ENCODE data around the gene AMZ2. TPM values are rescaled to one million over a fixed set of nuclear protein-coding genes. Genes with fewer than 3 reads are reported as not detected.
A peak's percentile ranks its signal among the peaks of the same experiment; 100 is the strongest.
"Not testable (repeated sequence)": the region's sequence is repeated elsewhere in the genome, so short reads cannot be mapped to it uniquely, and the experiment has no call there.

The AMZ2 gene
- total RNA-seq, 2 experiments from 2014 or later: 63.0 to 64.9 TPM

- no peaks in the 10 kb centered on the region for H3K9me3 Mint-ChIP-seq
- peak overlapping the region; percentile 84 for H3K27ac Mint-ChIP-seq
- Histone ChIP-seq H3K36me3 (ENCODE audit: insufficient read depth, low read length) (peaks cover 25% of the 10 kb centered on the region), H3K27ac (ENCODE audit: low read depth in 1 of 2, low read length in 2 of 2) (peak overlapping the region in 1 of 2 donors; percentile 76), H3K9me3 (ENCODE audit: control insufficient read depth in 1 of 2, insufficient read depth in 1 of 2, low read length in 2 of 2) (peaks cover 0 to 3% of the 10 kb centered on the region in 2 experiments), H3K27me3 (ENCODE audit: control insufficient read depth in 1 of 2, insufficient read depth in 2 of 2, low read length in 2 of 2) (no peaks in the 10 kb centered on the region), H3K4me1 (ENCODE audit: insufficient read depth, low read length) (peaks cover 29% of the 10 kb centered on the region), H3K4me3 (ENCODE audit: low read length) (peak overlapping the region; percentile 70)
- ChIA-PET CTCF (interaction anchor here (0.6 to 3.2 kb wide), 10 partner anchors 24 to 252 kb away, joined by 3 to 27 read pairs (median 4); partner anchors contain the start of gene AMZ2), POLR2A (interaction anchor here (0.7 to 3.7 kb wide), 19 partner anchors 9 to 765 kb away, joined by 3 to 73 read pairs (median 4); partner anchors contain the start of genes AMZ2, ARSG, SLC16A6 and WIPI1)
- H3K4me1 Mint-ChIP-seq (ENCODE audit: low read depth): peaks cover 31% of the 10 kb centered on the region
- H3K36me3 Mint-ChIP-seq (ENCODE audit: low read depth): peaks cover 37% of the 10 kb centered on the region
- H3K27me3 Mint-ChIP-seq: no peaks in the 10 kb centered on the region
- H3K4me3 Mint-ChIP-seq: peak overlapping the region; percentile 90
- ATAC-seq (ENCODE audit: poor library complexity) (peak; percentile 79), DNase-seq (peak in 11 of 14 experiments; percentile 29 to 78 (median 50))
- intact Hi-C loops (cut with DNase I, micrococcal nuclease): loop anchor here (1.0 to 10.0 kb wide), 5 partner anchors 41 to 259 kb away; partner anchors contain the start of gene AMZ2 (in 1 of the 2)
- TF ChIP-seq CTCF (IDR thresholded peaks at IDR 0.05): no peak
These were observed 41.8 kb upstream of the AMZ2 start for GRCh38 chr17:68205808-68206720.

- H3K27ac ChIP-seq (ENCODE audit: low read depth in 1 of 2, low read length in 2 of 2): no peak overlapping the region
- H3K4me1 ChIP-seq (ENCODE audit: insufficient read depth, low read length): peaks cover 25% of the 10 kb centered on the region
- ChIA-PET CTCF (no interaction called here), POLR2A (interaction anchor here (0.6 to 0.9 kb wide), 3 partner anchors 29 to 68 kb away, joined by 3 read pairs; no protein-coding TSS in a partner anchor)
- peak overlapping the region; percentile 57 for H3K27ac Mint-ChIP-seq
- no peaks in the 10 kb centered on the region for H3K9me3 Mint-ChIP-seq
- intact Hi-C loops (cut with DNase I, micrococcal nuclease): loop anchor here (5.0 to 10.0 kb wide), 3 partner anchors 40 to 257 kb away; partner anchors contain the start of gene AMZ2 (in 1 of the 2)
- H3K36me3 Mint-ChIP-seq (ENCODE audit: low read depth): peaks cover 41% of the 10 kb centered on the region
- H3K27me3 Mint-ChIP-seq: no peaks in the 10 kb centered on the region
- peaks cover 27% of the 10 kb centered on the region for H3K4me1 Mint-ChIP-seq (ENCODE audit: low read depth)
- no peak for TF ChIP-seq CTCF (IDR thresholded peaks at IDR 0.05)
- ATAC-seq (ENCODE audit: poor library complexity): no peak
- no peak overlapping the region for H3K4me3 Mint-ChIP-seq
- H3K36me3 ChIP-seq (ENCODE audit: insufficient read depth, low read length): peaks cover 25% of the 10 kb centered on the region
- peak in 1 of 14 experiments; percentile 19 for DNase-seq
- H3K4me3 ChIP-seq (ENCODE audit: low read length): no peak overlapping the region
- no peaks in the 10 kb centered on the region for H3K27me3 ChIP-seq (ENCODE audit: control insufficient read depth in 1 of 2, insufficient read depth in 2 of 2, low read length in 2 of 2)
- peaks cover 0 to 3% of the 10 kb centered on the region in 2 experiments for H3K9me3 ChIP-seq (ENCODE audit: control insufficient read depth in 1 of 2, insufficient read depth in 1 of 2, low read length in 2 of 2)
These were observed 40.1 kb upstream of the AMZ2 start for GRCh38 chr17:68207651-68208253.

GRCh38 chr17:68208651-68209050, 39.2 kb upstream of the AMZ2 start:
- Mint-ChIP-seq H3K4me1 (ENCODE audit: low read depth) (peaks cover 36% of the 10 kb centered on the region), H3K27ac (peak overlapping the region; percentile 57), H3K36me3 (ENCODE audit: low read depth) (peaks cover 50% of the 10 kb centered on the region), H3K4me3 (peak overlapping the region; percentile 62)
- intact Hi-C loops (cut with DNase I, micrococcal nuclease): loop anchor here (5.0 to 10.0 kb wide), 3 partner anchors 39 to 256 kb away; partner anchors contain the start of gene AMZ2 (in 1 of the 2)
- H3K27me3 Mint-ChIP-seq; H3K27ac ChIP-seq (ENCODE audit: low read depth in 1 of 2, low read length in 2 of 2); H3K4me3 ChIP-seq (ENCODE audit: low read length); CTCF ChIA-PET; H3K9me3 Mint-ChIP-seq; ATAC-seq (ENCODE audit: poor library complexity); DNase-seq; H3K27me3 ChIP-seq (ENCODE audit: control insufficient read depth in 1 of 2, insufficient read depth in 2 of 2, low read length in 2 of 2); H3K9me3 ChIP-seq (ENCODE audit: control insufficient read depth in 1 of 2, insufficient read depth in 1 of 2, low read length in 2 of 2): not testable (repeated sequence)
- POLR2A ChIA-PET: interaction anchor here (0.9 kb wide), 2 partner anchors 28 to 40 kb away, joined by 3 read pairs; no protein-coding TSS in a partner anchor
- peaks cover 25% of the 10 kb centered on the region for H3K36me3 ChIP-seq (ENCODE audit: insufficient read depth, low read length)
- H3K4me1 ChIP-seq (ENCODE audit: insufficient read depth, low read length): peaks cover 30% of the 10 kb centered on the region

GRCh38 chr17:68209191-68209900, 38.5 kb upstream of the AMZ2 start:
- H3K27ac Mint-ChIP-seq; H3K9me3 ChIP-seq (ENCODE audit: control insufficient read depth in 1 of 2, insufficient read depth in 1 of 2, low read length in 2 of 2); H3K27me3 Mint-ChIP-seq; DNase-seq; H3K4me3 ChIP-seq (ENCODE audit: low read length); CTCF ChIA-PET; H3K9me3 Mint-ChIP-seq; H3K27ac ChIP-seq (ENCODE audit: low read depth in 1 of 2, low read length in 2 of 2); H3K27me3 ChIP-seq (ENCODE audit: control insufficient read depth in 1 of 2, insufficient read depth in 2 of 2, low read length in 2 of 2); ATAC-seq (ENCODE audit: poor library complexity): not testable (repeated sequence)
- H3K4me1 Mint-ChIP-seq (ENCODE audit: low read depth): peaks cover 43% of the 10 kb centered on the region
- POLR2A ChIA-PET: interaction anchor here (0.5 kb wide), 1 partner anchor 40 kb away, joined by 3 read pairs; no protein-coding TSS in a partner anchor
- peaks cover 32% of the 10 kb centered on the region for H3K4me1 ChIP-seq (ENCODE audit: insufficient read depth, low read length)
- H3K4me3 Mint-ChIP-seq: peak overlapping the region; percentile 15
- intact Hi-C loops (cut with DNase I, micrococcal nuclease): loop anchor here (5.0 to 10.0 kb wide), 3 partner anchors 38 to 255 kb away; partner anchors contain the start of gene AMZ2 (in 1 of the 2)
- H3K36me3 Mint-ChIP-seq (ENCODE audit: low read depth): peaks cover 57% of the 10 kb centered on the region
- peaks cover 28% of the 10 kb centered on the region for H3K36me3 ChIP-seq (ENCODE audit: insufficient read depth, low read length)
